Panc1 (cell line): ENCODE data around the gene CUL4A.

Experiments used
- CTCF ChIP-seq: fragments of 450-650 bp; IDR thresholded peaks from 2 replicates; pipeline ENCODE4 v1.5.1; 2017; ENCODE audit warnings: mild to moderate bottlenecking
- POLR2AphosphoS5 ChIP-seq: IDR thresholded peaks from 2 replicates; pipeline ENCODE4 v1.6.1; 2012; ENCODE audit warnings: mild to moderate bottlenecking, low read depth, low read length, moderate library complexity
- SIN3A ChIP-seq: IDR thresholded peaks from 2 replicates; pipeline ENCODE4 v1.6.1; 2012; ENCODE audit warnings: low read depth, mild to moderate bottlenecking, low read length, moderate library complexity, borderline replicate concordance; ENCODE audit not compliant: insufficient read depth
- TCF7L2 ChIP-seq: IDR thresholded peaks from 2 replicates; pipeline ENCODE4 v1.6.1; 2011; ENCODE audit warnings: mild to moderate bottlenecking, low read depth, low read length, inconsistent platforms

GRCh38 chr13:113307491-113307890 lies 98.1 kb downstream of the CUL4A start:
- TF ChIP-seq CTCF (no peak), TCF7L2 (no peak), SIN3A (no peak), POLR2AphosphoS5 (no peak)
